Measurements from ENCODE around the gene ATP6V0D1. TPM values are rescaled to one million over a fixed set of nuclear protein-coding genes. Genes with fewer than 3 reads are reported as not detected.

Gene ATP6V0D1
- total RNA-seq, 1 donor from 2014 or later, result 80.9 TPM

DNA sequence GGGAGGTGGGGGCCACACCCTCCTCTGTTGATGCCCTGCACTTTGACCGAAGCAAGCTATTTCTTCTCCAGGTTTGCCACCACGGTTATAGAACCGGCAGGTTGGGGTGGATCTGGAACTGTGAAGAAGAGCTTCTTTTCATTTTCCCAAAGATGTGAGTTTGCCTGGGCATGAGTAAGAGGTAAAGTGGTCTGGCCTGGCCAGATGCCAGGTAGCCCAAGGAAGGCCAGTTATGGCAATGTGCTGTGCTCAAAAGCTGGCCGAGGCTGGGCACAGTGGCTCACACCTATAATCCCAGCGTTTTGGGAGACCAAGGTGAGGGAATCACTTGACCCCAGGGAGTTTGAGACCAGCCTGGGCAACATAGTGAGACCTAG is 18.7 kb downstream of the ATP6V0D1 start:
- ATAC-seq, result no peak

GRCh38 chr16:67461600-67462278 is 19.2 kb downstream of the ATP6V0D1 start:
- peak; percentile 89 for ATAC-seq

- ATAC-seq, result no peak
Measured at GRCh38 chr16:67460961-67461360, 20.0 kb downstream of the ATP6V0D1 start.

- ATAC-seq, result no peak
Measured at GRCh38 chr16:67460168-67460567, 20.8 kb downstream of the ATP6V0D1 start.

DNA sequence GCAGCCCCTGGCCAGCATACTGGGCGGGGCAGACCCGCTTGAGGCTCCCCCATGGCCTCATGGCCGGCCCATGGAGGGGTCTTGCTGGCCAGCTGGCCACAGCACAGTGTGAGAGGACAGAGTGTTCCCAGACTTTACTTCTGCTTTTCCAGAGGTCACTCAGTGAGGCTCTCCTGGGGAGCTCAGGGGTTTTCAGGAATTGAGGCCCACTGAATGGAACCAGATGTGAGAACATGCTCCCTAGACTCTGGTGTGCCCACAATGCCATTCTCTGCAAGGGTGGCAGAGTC is 21.2 kb downstream of the ATP6V0D1 start:
- no peak for ATAC-seq

DNA sequence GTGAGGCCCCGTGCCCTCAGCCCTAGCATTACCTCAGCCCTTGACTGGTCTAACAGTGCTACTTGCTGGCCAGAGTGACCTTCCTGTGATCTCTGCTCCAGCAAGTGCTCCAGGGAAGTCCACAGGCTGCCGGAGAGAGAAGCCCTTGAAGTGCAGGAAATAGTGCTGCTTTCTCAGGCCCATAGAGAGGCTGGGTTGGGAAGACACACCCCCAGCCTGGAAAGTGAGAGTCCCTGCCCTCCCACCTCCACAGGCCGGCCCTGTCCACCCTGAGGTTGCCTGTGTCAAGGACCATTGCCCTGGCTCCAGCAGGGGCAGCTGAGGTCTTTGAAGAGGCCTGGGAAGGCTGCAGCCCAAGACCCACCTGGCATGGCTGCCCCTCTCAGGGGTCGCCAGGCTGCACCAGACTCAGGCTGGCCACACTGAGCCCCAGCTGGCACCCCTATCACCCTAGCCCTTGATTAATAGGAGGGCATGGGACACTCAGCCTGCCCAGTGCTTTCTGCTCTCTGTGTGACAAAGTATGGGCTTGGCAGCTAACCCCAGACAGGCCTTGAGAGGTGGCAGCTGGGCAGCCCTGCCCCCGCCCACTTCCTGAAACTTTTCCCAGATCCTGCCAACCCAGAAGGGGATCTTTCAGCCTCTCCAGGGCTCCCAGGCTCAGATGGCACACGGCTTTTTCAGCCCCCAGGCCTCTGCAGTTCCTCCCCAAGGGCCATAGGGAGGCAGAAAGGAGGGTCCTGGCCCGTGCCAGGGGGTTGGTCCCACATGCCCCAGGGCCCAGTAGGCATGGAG is 21.7 kb downstream of the ATP6V0D1 start:
- ATAC-seq, result no peak

- no peak for ATAC-seq
Measured at GRCh38 chr16:67458121-67458641, 22.8 kb downstream of the ATP6V0D1 start.

DNA sequence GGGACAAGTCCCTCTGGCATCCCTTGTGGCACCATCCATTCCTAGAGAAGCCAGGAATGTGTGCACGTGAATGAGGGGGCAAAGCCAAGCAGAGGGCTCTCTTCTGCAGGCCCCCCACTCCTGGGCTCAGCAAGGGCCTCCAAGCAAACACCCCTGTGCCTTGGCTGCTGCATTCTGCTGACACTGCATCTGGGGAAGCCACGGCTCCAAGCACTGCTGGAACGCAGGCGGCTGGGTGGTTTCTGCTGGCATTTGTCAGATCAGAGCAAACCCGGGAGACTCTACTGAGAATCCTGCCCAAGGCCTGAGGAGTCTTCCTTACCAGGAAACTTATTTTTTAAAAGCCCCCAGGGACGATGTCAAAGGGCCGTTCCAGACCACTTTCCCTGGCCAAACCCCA is 23.3 kb downstream of the ATP6V0D1 start:
- no peak for ATAC-seq

- ATAC-seq, result peak; percentile 63
Measured at GRCh38 chr16:67456391-67457081, 24.4 kb downstream of the ATP6V0D1 start.

DNA sequence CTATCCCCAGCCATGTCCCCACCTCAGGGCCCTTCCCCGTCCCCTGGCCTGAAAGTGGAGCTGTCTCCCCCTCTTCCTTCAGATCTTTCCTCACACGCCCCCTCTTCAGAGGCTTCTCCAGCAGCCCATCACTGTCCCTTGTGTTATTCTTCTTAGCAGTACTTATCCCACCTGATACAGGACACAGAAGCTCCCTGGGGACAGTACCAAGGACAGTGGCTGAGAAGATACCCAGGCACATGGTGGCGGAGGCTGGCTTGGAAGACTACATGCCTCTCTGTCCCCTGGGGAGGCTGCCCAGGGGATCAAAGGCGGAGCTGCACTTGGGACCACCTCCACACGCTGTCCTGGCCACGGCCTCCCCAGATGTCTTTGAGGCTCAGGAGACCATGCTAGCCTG is 26.1 kb downstream of the ATP6V0D1 start:
- no peak for ATAC-seq

DNA sequence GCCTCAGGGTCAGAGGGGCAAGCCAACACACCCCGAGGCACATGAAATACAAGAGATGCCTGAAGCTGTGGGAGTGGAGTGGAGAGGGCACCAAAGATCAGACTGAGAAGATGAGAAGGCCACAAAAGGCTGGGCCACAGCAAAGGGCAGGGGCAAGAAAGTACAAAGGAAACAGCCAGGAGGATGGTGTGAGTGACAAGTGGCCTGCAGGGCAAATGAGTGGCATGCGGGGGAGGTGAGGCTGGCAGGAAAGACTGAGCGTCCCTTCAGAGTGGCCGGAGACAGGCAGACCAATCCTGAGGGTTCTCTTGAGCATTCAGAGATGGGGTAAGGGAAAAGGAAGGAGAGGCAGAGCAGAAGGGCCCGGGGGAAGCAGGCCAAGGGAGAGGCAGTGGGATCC is 26.9 kb downstream of the ATP6V0D1 start:
- no peak for ATAC-seq

GRCh38 chr16:67451704-67452435 is 29.1 kb downstream of the ATP6V0D1 start:
- ATAC-seq, result peak; percentile 22

DNA sequence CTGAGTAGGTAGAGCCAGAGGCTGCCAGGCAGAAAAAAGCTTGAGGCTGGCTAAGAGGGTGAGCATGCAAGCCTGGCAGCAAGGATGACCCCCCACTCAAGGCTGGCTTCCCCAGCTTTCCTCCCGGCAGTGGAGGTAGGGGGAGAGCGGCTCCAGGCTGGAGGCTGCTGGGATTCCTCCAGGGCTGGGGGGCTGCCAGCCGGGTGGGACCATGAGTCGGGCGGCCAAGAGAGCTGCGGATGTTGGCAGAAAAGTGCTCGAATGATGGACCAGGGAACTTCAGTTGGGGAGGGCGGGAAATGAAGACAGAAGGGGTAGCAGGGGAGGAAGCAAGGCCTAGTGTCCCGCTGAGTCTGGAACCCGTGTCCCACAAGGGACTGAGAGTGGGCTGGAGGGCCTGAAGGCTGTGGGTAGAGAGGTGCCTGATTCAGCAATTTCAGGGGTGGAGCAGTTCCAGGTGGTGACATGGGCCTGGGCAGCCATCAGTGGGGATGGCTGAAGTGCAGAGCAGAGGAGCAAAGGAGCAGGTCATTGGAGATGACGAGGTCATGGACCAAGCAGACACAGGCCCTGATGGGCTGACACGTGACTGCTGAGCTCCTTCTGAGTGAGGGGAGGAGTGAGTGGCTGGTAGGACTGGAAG is 29.8 kb downstream of the ATP6V0D1 start:
- no peak for ATAC-seq

GRCh38 chr16:67449739-67450138 is 31.2 kb downstream of the ATP6V0D1 start:
- ATAC-seq, result no peak

GRCh38 chr16:67449336-67449735 is 31.6 kb downstream of the ATP6V0D1 start:
- no peak for ATAC-seq

DNA sequence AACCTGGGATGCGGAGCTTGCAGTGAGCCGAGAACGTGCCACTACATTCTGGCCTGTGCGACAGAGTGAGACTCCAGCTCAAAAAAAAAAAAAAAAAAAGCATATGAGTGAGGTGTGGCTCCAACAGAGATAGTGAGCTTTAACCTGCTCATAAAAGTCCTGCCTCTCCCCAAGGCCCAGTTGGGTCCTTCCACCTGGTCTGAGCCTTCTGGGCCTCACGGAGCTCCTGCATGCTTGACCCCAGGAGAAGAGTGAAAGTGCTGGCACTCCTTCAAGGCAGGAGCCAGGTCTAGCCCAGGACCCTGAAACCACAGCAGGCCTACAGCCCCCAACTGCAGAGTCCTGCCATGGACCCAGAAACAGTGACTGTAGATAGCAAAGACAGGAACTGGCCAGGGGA is 32.4 kb downstream of the ATP6V0D1 start:
- ATAC-seq, result no peak

DNA sequence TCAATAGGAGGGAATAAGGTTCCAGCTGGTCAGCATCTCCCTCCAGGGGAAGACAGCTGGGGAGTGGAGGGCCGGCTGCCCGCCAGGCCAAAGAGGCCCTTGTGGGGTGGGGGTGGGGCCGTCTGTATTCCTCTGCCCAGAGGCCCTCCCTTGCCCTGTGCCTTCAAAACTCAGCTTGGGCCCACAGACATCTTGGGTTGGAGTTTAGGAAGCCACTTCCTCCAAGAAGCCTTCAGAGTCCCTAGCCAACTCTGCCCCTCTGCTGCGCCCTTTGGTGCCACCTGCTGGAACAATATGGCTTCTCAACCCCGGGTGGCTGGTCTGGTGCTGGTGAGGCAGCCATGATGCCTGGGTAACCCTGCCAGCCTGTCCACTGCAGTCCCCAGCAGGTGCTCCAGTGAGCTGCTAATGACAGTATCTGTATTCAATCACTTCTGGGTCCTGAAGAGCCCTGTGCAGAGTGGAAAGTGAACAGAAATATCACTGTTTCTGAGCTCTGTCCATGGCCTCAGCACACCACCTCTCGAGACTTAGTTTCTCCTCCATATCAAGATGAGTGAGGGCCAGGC is 33.4 kb downstream of the ATP6V0D1 start:
- peak; percentile 57 for ATAC-seq

- no peak for ATAC-seq
Measured at GRCh38 chr16:67446968-67447507, 33.9 kb downstream of the ATP6V0D1 start.

DNA sequence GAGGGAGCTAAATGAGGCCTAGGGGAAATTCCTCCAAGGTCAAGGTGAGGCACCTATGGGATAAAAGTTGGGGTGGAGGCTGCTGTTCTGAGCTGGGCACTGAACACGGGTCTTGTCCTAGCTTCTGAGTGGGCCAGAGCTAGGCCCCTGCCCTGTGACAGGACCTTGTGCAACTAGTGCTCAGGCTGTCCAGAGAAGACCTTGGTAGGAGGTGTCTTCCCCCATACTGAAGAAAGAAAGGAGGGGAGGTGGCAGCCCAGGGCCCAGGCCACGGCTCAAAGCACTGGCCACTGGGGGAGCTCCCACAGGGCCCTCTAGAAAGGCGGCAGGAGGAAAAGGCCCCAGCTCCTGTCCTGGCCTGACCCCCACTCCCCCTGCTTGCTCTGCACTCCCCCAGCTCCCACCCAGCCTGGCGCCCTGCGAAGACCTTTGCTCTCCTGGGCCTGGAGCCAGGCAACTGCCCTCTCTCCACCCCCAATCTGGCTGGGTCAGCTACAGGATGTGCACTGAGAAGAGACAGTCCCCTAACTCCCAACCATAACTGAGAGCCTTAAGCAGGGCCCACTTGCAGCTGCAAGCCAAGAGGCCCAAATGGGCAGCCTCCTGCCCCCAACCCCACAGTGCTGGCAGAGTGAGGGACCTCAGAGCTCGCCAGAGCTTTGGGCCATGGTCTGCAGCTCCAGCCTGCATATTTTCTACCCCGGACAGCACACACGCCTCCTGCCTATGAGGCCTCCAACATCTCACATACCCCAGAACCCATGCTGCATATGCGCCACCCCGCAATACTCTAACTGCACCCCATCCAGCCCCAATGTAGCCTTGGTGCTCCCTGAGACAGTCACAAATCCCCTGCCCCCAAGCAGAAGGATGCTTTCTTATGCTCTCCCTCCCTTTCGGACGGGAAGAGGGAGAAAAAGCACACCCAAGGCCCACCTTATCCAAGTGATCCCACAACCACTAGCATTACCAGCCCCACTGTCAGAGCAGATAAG is 34.7 kb downstream of the ATP6V0D1 start:
- ATAC-seq, result no peak

DNA sequence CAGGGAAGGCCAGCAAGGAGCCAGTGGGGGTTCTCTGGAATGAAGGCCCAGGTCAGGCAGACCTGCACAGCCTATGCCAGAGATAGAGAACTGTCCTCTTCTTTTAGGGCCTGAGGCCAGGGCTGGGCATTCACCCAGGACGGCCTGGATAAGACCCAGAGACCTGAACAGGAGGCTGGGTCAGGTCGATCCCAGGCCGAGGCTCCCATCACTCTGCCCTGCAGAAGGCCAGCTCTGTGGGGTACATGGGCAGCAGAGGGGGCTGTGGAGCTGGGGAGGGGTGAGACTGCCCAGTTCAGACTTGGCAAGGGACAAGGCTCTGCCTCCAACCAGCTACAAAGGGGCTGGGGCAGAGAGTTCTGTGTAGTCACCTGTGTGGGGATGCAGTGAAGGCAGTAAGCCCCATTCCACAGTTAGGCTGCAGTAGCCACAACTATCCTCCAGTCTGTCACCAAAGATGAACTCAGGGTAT is 35.5 kb downstream of the ATP6V0D1 start:
- ATAC-seq, result no peak

- no peak for ATAC-seq
Measured at GRCh38 chr16:67445126-67445426, 35.9 kb downstream of the ATP6V0D1 start.

Data from esophagus mucosa (tissue), 1 donor.